RPMI8226 (cell line): ENCODE results near the gene F5.

Experiments
- DNase-seq: peaks from one replicate; pipeline ENCODE4 v3.0.0-alpha.2; 2015

Gene F5

DNA sequence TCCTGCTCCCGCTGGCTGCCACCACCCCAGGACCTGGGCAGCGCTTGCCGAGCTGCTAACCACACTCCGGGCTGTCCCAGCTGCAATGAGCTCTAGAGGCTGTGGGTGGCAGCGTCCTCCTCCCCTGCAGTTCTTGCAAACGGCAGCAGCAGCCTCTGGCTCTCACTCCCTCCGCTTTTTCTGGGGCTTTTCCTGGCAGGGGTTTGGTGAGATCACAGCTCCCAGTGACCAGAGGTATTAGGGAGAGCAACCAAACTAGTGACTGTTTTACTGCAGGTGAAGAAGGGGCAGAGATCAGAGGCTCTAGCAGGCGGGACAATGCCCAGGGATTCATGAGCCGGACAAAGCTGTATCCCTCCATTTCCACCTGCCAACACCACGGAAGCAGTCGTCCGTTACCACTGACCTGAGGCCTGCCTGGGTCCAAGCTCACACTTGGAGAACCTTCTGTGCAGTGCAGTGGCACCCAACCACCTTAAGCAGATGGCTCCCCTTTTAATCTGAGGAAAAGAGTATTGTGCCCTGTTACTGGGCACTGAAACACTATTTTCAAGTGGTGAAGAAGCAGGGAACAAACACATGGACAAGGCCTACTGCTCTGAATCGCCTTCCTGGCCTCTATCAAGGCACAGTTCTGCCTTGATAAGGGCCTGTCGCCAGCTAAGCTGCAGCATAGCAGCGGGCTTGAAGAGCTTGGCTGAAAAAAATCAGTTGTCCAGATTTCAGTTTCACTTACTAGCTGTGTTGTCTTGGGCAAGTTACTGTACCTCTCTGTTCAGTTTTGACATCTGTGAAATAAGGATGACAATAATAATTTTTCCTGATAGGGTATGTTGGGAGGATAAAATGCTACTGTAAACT lies at the start of gene F5:
TSS of gene F5 (minus strand) at position 87 of the 861 bp plus-strand sequence. CDS start 95 bp downstream, outside the sequence.
- peak; percentile 59 for DNase-seq

DNA sequence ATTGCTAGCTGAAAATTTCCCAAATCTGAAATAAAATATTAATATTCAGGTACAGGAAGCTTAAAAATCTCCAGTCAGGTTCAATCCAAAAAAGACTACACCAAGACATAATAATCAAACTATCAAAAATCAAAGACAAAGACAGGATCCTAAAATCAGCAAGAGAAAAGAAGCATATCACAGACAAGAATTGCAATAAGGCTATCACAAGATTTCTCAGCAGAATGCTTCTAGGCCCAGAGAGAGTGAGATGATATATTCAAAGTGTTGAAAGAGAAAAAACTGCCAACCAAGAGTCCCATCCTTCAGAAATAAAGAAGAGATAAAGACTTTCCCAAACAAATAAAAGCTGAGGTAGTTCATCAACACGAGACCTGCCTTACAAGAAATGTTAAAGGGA lies 48.6 kb upstream of the F5 start:
- DNase-seq = no peak

DNA sequence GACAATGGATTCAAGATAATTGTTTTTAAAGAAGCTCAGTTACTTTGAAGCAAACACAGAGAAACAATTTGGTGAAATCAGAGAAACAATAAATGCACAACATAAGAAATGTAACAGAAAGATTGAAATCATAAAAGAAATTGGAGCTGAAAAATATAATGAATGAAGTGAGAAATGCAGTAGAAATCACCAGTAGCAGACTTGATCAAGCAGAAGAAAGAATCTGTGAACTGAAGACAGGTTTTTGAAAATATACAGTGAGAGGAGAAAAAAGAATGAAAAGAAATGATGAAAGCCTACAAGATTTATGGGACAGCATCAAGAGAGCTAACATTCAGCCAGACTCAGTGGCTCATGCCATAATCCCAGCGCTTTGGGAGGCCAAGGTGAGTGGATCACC lies 47.9 kb upstream of the F5 start:
- no peak for DNase-seq

DNA sequence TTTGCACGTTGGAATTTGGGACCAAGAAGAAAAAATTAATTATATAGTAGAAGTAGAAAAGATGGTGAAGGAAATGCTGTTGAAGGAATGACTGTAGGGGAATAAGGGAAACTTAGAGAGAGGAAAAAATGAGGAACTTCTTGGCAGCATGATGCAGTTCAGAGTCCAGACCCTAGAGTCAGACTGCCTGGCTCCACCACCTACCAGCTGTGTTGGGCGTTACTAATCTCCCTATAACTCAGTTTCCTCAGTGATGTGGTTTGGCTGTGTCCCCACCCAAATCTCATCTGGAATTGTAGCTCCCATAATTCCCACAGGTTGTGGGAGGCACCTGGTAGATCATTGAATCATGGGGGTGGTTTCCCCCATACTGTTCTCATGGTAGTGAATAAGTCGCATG lies 45.0 kb upstream of the F5 start:
- DNase-seq = no peak

DNA sequence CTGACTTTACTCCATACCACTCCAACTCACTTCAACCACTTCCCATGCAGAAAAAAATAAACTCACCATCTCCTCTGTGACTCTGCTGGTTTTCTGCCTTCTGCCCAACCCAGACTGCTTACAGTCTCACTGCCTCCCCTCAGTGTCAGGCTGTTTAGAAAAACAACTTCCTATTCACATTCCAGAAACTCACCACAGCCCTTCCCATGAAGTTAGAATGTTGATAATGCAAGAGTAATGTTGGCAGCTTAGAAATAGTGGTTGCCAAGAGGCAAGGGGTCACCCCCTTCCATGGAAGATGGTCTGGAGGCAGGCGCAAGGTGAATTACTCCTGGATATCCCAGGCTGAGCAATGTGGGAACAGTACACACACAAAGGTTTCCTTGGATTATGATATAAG lies 43.7 kb upstream of the F5 start, which contains the start of gene SELP:
TSS of gene SELP (minus strand) at position 119 of the 400 bp plus-strand sequence. CDS start at position 69, 50 bp downstream.
- DNase-seq = no peak

DNA sequence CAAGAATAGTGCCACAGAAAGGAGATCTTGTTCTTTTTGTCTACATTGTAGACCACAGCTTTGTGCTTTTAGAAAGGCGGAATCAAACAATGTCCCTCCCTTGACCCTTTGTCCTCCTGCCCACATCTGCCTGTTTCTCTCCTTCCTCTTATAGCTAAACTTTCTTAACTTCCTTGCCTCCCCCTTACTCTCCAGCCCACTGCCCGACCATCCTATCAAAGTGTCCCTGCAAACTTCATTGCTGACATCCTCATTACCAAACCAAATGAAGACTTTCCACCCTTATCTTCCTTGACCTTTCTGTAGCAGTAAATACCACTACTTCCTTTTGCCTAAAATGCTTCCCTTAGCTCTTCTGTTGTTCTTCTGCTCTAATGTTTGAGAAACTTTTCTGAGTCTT lies 38.6 kb upstream of the F5 start:
- DNase-seq = no peak

DNA sequence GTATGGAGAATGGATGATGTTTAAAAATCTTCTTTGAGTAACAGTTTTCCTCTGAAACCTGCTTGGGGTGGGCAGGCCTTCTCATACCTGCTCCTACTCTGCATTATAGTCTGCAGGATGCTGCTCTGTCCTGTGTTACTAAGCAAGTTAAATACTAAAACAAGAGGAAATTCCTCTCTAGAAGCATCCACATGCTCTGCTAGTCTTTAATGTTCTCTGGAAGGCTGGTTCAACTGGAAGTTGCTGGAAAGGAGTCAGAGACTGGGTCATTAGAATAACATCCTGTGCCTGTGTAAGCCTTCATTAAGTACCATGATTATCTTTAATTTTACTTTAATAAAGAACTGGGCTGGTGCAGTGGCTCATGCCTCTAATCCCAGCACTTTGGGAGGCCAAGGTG lies 37.8 kb upstream of the F5 start:
- no peak for DNase-seq

DNA sequence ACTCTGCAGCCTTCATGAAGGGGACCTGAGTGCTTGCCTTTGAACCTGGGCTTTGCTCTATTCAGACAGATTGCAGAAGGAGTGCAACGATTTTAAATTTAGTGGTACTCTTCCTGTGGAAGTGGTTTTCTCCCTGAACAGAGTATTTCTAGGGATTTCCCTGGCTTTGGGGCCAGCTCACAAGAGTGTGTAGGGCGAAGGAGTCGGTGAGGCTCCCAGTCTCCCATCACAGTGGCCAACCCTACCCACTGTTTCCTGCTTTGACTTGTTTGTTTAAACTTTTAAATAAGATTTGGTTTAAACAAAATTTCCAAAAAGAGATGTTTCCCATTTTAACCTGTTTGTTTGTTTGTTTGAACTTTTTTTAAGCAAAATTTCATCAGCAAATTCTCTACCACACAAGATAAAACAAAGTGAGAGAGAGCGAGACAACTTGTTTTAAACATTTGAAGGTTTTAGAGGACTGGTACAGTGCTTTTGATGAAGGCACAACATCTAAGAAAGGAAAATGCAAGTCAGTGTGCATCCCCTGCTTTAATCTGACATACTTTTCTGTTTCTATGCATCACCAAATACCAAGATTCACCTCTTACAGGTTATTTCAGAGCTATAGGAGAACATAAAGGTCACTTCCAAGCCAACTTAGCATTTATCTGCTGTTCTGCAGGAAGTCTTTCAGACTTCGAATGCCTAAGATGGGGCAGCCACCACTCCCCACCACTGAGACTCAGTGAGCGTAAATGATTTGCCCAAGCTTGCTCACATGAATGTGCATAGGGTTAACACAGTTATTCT lies 37.0 kb upstream of the F5 start:
- no peak for DNase-seq

DNA sequence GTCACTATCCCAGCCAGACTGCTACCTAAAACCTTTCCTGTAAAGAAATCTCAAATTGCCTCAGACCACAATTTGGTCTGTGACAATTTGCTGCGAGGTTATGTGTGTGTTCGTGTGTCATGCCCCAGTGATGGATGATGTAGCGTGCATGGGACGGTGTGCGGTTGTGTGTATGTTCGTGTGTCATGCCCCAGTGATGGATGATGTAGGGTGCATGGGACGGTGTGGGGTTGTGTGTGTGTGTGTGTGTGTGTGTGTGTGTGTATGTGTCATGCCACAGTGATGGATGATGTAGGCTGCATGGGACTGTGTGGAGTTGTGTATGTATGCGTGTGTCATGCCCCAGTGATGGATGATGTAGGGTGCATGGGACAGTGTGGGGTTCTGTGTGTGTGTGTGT lies 34.3 kb upstream of the F5 start:
- DNase-seq = no peak

DNA sequence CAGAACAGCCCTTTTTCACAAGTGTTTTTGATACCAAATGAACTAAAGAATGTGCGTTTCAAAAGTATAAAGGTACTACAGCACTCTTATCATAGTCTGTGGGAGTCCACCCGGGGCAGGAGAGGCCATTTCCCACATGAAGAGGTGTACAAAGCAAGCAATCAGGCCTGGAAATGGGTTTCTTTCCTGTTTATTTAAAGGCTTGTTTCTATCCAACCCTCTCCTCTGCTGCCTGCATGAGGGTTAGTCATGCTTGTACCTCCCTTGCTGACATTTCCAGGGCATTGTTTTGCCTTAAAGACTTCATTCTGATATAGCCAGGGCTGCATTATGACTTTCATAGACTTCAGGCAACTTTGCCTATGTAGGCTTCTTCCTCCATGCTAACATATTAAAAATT lies 32.1 kb upstream of the F5 start:
- no peak for DNase-seq

DNA sequence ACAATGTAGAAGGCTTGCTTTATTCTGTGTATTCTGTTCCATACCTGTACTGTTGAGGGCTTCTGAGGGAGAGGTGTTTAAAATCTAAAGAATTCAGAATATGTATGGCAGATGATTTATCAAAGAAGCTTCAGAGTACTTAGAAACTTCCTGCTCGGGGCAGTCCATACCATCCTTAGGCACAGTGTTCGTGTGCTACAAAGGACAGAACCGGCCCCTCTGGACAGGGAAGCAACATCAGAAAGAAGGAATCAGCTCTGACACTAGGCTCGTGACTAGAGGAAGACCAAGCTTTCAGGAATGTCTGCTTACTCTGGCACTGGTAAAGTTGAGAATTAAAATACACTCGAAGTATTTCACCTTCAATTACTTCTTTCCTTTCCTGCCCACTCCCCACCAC lies 29.5 kb upstream of the F5 start:
- no peak for DNase-seq

DNA sequence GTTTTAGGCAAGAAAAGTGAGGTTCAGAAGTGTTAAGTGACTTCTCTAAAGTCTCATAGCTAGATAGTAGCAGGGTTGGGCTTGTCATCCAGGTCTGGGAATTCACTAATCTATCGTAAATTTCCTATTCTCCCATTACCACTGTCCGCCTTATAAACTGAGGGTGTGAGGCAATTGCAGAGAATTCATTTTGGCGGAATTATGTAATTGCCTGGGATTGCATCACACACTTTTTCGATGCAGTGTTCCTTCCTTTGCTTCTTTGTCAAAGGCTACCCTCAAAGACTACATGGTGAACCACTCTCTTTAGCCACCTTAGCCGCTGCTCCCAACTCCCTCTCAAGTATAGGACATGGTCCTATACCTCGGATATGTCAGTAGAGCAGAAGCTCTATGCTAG lies 24.6 kb upstream of the F5 start:
- DNase-seq = no peak

DNA sequence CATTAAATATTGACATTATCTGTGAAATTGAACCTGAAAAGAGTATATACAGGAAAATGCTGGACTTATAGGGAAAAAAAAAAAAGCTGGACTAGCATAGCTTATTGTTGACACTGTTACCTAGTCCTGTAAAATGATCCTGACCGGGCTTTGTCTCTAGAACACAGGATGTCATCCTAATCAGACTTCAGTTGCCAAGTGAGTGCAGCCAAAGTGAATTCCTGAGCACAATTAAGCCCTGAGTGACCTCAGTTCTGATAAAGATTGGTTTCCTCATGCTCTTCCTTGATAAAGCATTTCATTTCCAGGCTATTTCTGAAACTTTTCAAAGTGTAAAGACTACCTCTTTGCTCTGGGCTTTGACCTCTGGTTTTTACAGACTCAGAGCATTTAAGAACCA lies 23.8 kb upstream of the F5 start:
- DNase-seq = no peak

DNA sequence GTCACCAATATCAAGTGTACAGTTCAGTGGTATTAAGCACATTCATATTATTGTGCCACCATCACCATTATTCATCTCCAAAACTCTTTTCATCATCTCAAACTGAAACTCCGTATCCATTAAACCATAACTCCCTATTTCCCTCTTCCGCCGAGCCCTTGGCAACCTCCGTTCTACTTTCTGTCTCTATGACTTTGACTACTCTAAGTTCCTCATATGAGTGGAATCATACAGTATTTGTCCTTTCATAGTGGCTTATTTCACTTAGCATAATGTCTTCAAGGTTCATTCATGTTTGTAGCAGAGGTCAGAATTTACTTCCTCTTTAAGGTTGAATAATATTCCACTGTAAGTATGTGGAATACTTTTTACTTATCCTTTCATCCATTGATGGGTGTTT lies 21.9 kb upstream of the F5 start:
- no peak for DNase-seq

DNA sequence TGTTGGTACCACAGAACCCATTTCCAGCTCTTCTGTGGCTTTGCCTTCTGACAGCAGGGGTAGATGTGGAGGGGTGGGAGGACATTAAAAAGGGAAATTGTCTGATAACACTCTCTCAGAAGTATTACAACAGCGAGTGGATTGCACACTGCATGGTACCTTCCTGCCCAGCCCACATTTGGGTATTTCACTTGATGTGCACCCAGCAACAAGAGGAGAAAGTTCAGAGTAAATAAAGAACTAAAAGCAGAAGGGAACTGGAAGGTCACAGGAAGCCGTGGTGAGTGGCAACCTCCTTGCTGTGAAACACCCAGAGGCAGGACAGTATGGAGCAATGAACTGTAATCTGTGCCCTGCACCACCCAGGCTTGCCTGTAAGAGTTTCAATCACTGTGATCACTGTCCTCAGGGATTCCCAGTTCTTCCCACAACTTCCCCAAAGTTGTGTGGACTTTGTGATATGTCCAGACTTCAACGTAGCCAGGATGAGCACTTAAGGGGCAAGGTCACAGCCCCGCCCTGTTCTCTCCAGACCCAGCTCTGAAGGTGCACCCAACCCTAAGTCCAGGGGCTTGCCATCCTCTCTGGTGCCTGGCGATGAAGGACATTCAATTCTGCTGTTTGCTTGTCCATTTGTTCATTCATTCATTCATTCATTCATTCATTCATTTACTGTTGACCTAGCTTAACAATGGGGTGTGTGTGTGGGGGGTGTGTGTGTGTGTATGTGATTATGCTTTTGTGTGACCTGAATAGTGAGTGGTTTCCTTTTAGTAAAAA lies 18.7 kb upstream of the F5 start:
- DNase-seq = no peak

DNA sequence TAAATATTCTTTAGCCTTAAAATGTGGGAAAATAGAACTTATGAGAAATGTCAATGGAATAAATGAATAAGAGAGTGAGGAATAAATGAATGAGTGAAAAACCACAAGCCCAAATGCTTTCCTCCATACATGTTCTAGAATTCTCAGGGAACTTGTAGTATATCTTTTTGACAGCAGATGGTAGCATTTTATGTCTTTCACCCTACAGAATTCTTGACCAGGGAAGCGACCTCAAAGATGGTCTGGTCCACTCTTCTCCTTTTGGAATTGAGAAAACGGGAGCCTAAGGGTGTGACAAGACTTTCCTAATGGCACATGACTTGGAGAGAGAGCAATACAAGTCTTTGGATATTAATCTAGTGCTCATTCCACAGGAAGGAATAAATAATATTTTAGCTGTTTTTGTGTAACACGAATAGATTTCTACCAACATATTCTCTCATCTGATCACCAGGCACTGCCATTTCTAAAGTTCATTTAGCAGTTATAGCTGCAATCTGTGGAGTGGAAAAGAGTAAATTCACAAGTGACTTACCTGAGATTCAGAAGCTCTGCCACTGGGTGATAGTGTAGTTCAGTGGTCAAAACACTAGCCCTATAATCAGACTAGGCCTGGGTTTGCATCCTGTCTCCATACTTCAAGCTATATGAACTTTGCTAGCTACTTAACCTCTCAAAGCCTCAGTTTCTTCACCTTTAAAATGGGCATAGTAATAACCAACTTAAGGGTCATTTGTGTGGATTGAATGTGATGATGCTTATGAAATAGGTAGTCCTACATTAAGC lies 15.0 kb upstream of the F5 start:
- peak; percentile 14 for DNase-seq

DNA sequence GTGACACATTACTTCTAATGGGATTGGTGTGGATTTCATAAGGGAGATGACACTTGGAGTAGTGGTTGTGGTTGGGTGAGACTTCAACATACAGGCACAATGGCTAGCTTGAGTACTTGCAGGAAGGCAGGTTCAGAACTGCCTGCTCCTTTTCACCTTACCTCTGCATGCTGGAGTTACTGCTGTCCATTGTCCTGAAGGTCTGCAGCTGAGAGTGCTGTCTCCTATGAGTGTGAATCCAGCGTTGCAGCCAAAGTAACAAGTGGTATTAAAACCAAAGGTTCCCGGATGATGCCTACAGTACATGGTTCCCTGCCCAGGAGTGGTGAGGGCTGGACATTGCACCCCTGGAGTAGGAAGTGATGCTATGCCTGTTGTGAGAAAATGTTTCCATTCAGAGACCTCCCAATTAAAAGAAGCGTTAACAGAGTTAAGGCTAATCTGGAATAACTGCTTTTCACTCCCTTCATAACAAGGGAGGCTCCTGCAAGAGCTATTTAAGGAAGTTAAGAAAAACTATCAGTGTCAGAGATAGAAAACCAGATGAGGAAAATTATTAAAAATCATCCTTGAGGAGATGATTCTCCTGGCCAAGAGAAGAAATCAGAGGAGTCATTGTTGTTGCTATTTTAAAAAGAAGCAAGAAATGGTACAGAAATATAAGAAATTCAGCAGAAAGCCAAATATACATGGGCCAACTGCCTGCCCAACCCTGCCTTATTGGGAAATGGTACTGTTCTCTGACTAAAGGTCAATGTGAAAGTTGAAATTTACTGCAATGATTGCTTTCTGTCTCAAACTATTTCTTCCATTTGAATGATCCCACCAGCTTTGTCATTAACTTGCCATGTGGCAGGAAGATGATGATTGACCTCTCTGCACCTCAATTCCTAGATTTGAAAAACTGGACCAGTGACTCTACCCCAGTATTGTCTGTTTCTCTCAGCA lies 9.8 kb upstream of the F5 start:
- DNase-seq = peak; percentile 12

DNA sequence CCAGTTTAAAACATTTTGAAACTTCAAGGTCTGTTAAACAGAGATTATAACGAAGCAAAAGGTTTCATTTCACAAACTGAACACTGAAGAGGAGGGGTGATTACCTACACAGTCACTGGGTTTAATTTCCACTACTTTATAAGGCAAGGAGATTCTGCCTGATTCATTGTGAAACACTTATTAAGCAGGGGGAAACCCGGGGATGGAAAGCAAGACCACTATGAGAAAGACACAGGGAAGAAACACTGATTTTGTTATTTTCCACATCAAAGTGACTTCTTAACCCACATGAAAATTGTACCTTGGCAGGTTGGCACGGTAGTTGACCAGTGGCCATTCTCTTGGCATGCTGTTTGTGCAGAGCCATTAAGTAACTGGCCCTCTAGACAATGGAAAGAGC lies 8.1 kb upstream of the F5 start:
- DNase-seq = no peak

DNA sequence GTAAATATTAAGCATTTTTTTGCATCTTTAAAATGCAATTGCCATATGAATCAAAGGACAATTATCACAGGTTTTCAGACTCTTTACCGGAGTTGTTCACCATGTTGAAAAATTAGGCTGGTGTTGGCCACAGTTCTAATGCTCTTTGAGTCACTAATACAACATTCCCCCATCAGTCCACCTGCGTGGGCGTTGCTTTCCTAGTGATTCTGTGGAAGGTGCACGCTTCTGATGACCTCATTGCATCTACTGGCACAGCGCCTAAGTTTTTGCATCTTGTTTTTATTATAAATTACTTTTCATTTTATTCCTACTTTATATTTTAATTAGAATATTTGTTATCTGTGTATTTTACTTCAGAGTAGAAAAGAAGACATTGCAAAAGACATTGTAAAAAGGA lies 4.7 kb upstream of the F5 start:
- DNase-seq = no peak

DNA sequence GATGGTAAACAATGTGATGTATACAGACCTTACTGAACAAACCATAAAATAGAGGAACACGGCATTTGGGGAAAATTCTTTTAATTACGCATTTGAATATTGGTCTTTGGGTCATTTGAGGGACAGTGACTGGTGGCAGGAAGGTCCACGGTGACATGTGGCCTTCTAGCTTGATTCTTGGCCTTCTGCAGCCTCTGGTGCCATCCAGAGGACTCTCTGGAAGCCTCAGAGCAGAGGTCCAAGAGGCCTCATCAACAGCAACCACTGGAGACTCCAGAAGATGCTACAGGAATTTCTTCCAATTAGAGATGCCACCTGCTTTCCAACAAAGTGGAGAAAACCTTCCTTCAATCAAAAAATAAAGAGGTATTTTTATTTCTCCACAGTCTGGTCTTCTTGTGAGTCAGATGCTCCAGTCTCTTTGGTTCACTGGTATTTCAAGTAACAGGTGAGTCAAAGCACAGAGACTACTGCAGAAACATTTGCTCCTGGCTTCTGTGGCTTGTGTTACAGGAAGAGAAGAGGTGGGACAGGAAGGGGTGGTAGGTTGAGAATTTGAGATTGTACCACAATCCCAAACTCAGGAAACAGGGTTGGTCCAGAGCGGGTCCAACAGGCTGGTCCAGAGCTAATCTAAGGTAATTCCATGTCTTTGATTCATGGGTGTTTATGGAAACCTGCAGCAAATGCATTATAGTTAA lies 2.7 kb upstream of the F5 start:
- no peak for DNase-seq

DNA sequence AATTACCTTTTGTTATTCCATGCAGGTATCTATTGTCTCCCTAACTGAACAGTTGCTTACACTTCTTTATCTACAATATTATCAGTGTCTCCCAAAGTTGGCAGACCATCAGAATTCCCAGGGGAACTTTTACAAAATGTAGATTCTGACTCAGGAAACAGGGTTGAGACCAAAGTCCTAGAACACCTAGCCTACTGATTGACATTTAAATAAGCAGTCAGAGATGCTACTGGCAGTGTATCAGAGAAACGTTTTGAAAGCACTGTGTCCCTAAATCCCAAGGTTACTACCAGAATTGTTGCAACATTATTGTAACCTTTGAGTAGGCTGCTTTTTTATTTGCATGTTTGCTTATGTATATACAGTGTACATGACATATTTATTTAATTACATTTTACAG lies 1.8 kb upstream of the F5 start:
- no peak for DNase-seq
